HG03521 (cell line): ENCODE results near the gene SMIM8.

Experiments used
- ATAC-seq: cut with Tn5 transposase; IDR thresholded peaks from one replicate; pipeline ENCODE4 v1.9.1; 2021; ENCODE audit warnings: mild to moderate bottlenecking, moderate library complexity; ENCODE audit not compliant: unreplicated experiment

The SMIM8 gene

GRCh38 chr6:87384038-87384437 lies 61.6 kb downstream of the SMIM8 start:
- ATAC-seq = no peak

GRCh38 chr6:87384449-87384848 lies 62.1 kb downstream of the SMIM8 start:
- ATAC-seq = no peak

- peak; percentile 51 for ATAC-seq
Observed at GRCh38 chr6:87391334-87391733, 68.9 kb downstream of the SMIM8 start.
